Measurements from ENCODE around the gene BMPR1B.

BMPR1B gene

DNA sequence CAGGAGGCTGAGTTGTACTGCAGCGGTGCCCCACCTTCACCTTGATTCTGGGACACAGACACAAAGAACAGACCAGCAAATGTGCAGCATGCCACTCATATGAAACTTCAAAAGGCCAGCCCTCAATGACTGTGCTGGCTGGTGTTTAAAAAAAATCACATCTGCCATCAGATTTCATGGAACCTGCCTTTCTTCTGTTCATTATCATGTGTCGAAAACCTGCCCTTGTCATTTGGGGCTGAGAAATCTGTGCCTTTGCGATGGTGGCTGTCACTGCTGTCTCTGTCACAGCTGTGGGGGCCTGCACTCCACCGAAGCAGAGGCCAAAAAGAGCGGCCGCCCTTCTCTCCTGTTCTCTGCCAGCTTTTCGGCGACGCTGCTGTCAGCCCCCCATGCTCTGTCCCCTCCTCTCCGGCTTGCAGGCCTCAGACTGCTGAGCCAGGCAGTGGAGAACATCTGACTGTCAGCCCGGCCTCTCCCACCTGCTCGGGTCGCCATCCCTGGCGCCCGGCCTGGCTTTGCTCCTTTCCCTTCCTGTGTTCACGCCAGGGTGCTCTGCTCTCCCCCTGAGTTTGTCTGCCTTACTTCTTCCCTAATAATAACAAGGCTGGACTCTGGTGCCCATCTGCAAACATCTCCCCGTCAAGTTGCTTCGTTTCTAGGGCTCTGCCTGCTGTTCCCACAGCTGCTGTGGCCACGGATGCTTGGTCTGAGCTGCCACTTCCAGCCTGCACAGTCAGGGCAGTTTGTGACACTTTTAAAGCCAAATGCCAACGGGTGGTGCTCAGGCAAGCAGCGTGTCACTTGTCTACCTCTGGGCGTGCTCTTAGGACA lies 435.9 kb downstream of the BMPR1B start:
- Histone ChIP-seq H3K4me1 (ENCODE audit: control insufficient read depth in 1 of 2, insufficient read depth in 2 of 2, low read length in 2 of 2) (peaks cover 6 to 8% of the 10 kb centered on the region in 2 experiments), H3K27ac (ENCODE audit: low read depth, low read length) (peak overlapping the region; percentile 36)

GRCh38 chr4:95197353-95197752 lies 439.6 kb downstream of the BMPR1B start:
- Histone ChIP-seq H2BK12ac (ENCODE audit: low read length) (no peak overlapping the region), H3K4me1 (ENCODE audit: control insufficient read depth in 1 of 2, insufficient read depth in 2 of 2, low read length in 2 of 2) (peaks cover 0 to 5% of the 10 kb centered on the region in 2 experiments)

More for the DNA sequence above, 435.9 kb downstream of the BMPR1B start:
- no peak overlapping the region for H3K4me3 ChIP-seq (ENCODE audit: low read depth, low read length)
- no peak overlapping the region for H3K9ac ChIP-seq (ENCODE audit: low read length)
- no peak overlapping the region for H3K23ac ChIP-seq (ENCODE audit: low read length)
- no peak overlapping the region for H2AFZ ChIP-seq (ENCODE audit: insufficient read depth, low read length, poor library complexity)
- no peak overlapping the region for H4K8ac ChIP-seq (ENCODE audit: low read depth, low read length)
- no peaks in the 10 kb centered on the region for H3K79me2 ChIP-seq (ENCODE audit: control insufficient read depth, insufficient read depth, low read length, poor library complexity)
- H3K9me3 ChIP-seq (ENCODE audit: insufficient read depth, low read depth, low read length) = peaks cover 2% of the 10 kb centered on the region
- H3K4ac ChIP-seq (ENCODE audit: low read depth, low read length) = no peak overlapping the region
- H3K36me3 ChIP-seq (ENCODE audit: control insufficient read depth in 1 of 2, insufficient read depth in 2 of 2, low read length in 2 of 2) = peaks cover 10 to 18% of the 10 kb centered on the region in 2 experiments
- H4K12ac ChIP-seq (ENCODE audit: low read depth, low read length) = no peak overlapping the region
- H2BK12ac ChIP-seq (ENCODE audit: low read length) = no peak overlapping the region
- peak overlapping the region; percentile 8 for H3K14ac ChIP-seq (ENCODE audit: low read length)
- no peak for DNase-seq
- no peak overlapping the region for H3K18ac ChIP-seq (ENCODE audit: low read length)
- H3K79me1 ChIP-seq (ENCODE audit: low read length) = peaks cover 8% of the 10 kb centered on the region
- H2BK120ac ChIP-seq (ENCODE audit: insufficient read depth, low read length, poor library complexity) = no peak overlapping the region
- H3K27me3 ChIP-seq (ENCODE audit: insufficient read depth, low read length) = no peaks in the 10 kb centered on the region
- no CpG with 5 or more reads among the region's 22 CpGs for WGBS (ENCODE audit: extremely low coverage, insufficient coverage, insufficient read length)
- H3K4me2 ChIP-seq (ENCODE audit: low read length) = no peak overlapping the region
- no peak overlapping the region for H2AK5ac ChIP-seq (ENCODE audit: low read length)
- H2BK5ac ChIP-seq (ENCODE audit: low read depth, low read length, poor library complexity) = no peak overlapping the region
- H4K91ac ChIP-seq (ENCODE audit: low read depth, low read length) = peak overlapping the region; percentile 33

DNA sequence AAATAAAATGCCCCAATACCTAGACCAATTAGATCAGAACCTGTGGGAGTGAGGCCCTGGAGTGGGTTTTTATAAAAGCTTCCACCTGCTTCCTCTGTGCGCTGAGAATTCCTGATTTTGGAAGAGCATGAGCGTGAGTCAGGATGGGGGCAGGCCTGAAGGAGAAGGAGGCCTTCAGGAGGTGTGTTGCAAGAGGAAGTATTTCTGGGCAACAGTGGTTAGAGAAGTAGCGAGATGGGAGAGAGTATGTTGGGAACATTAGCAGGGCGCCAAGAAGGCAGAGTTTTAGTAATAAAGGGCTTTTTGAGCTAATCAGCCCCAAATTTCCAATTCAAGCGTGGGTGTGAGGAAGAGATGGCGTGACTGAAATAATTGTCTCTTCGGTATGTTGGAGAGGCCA lies 441.2 kb downstream of the BMPR1B start:
- no CpG with 5 or more reads among the region's 7 CpGs for WGBS (ENCODE audit: extremely low coverage, insufficient coverage, insufficient read length)
- Histone ChIP-seq H3K18ac (ENCODE audit: low read length) (no peak overlapping the region), H3K23ac (ENCODE audit: low read length) (no peak overlapping the region), H3K27me3 (ENCODE audit: insufficient read depth, low read length) (no peaks in the 10 kb centered on the region), H4K12ac (ENCODE audit: low read depth, low read length) (no peak overlapping the region), H4K91ac (ENCODE audit: low read depth, low read length) (no peak overlapping the region), H2AK5ac (ENCODE audit: low read length) (no peak overlapping the region), H3K9ac (ENCODE audit: low read length) (no peak overlapping the region), H3K9me3 (ENCODE audit: insufficient read depth, low read depth, low read length) (peaks cover 2% of the 10 kb centered on the region), H3K27ac (ENCODE audit: low read depth, low read length) (no peak overlapping the region), H2BK12ac (ENCODE audit: low read length) (no peak overlapping the region), H3K79me1 (ENCODE audit: low read length) (no peaks in the 10 kb centered on the region), H3K4me2 (ENCODE audit: low read length) (no peak overlapping the region), H3K4me1 (ENCODE audit: control insufficient read depth in 1 of 2, insufficient read depth in 2 of 2, low read length in 2 of 2) (peaks cover 0 to under 1% of the 10 kb centered on the region in 2 experiments), H4K8ac (ENCODE audit: low read depth, low read length) (no peak overlapping the region), H2AFZ (ENCODE audit: insufficient read depth, low read length, poor library complexity) (no peak overlapping the region), H2BK5ac (ENCODE audit: low read depth, low read length, poor library complexity) (no peak overlapping the region), H2BK120ac (ENCODE audit: insufficient read depth, low read length, poor library complexity) (no peak overlapping the region), H3K36me3 (ENCODE audit: control insufficient read depth in 1 of 2, insufficient read depth in 2 of 2, low read length in 2 of 2) (peaks cover 21 to 33% of the 10 kb centered on the region in 2 experiments), H3K14ac (ENCODE audit: low read length) (no peak overlapping the region), H3K4me3 (ENCODE audit: low read depth, low read length) (no peak overlapping the region), H3K79me2 (ENCODE audit: control insufficient read depth, insufficient read depth, low read length, poor library complexity) (no peaks in the 10 kb centered on the region), H3K4ac (ENCODE audit: low read depth, low read length) (no peak overlapping the region)
- DNase-seq = peak in 1 of 2 donors; percentile 40

More at GRCh38 chr4:95197353-95197752, 439.6 kb downstream of the BMPR1B start:
- H4K8ac ChIP-seq (ENCODE audit: low read depth, low read length) = no peak overlapping the region
- H3K79me1 ChIP-seq (ENCODE audit: low read length) = peaks cover 3% of the 10 kb centered on the region
- no peaks in the 10 kb centered on the region for H3K27me3 ChIP-seq (ENCODE audit: insufficient read depth, low read length)
- no peak overlapping the region for H2BK120ac ChIP-seq (ENCODE audit: insufficient read depth, low read length, poor library complexity)
- no peak overlapping the region for H3K4ac ChIP-seq (ENCODE audit: low read depth, low read length)
- no peak overlapping the region for H2BK5ac ChIP-seq (ENCODE audit: low read depth, low read length, poor library complexity)
- no peak overlapping the region for H3K27ac ChIP-seq (ENCODE audit: low read depth, low read length)
- peaks cover 15 to 28% of the 10 kb centered on the region in 2 experiments for H3K36me3 ChIP-seq (ENCODE audit: control insufficient read depth in 1 of 2, insufficient read depth in 2 of 2, low read length in 2 of 2)
- no peak overlapping the region for H2AFZ ChIP-seq (ENCODE audit: insufficient read depth, low read length, poor library complexity)
- H3K14ac ChIP-seq (ENCODE audit: low read length) = no peak overlapping the region
- no peak overlapping the region for H3K4me3 ChIP-seq (ENCODE audit: low read depth, low read length)
- no peak overlapping the region for H3K4me2 ChIP-seq (ENCODE audit: low read length)
- no peaks in the 10 kb centered on the region for H3K79me2 ChIP-seq (ENCODE audit: control insufficient read depth, insufficient read depth, low read length, poor library complexity)
- no peak overlapping the region for H3K9ac ChIP-seq (ENCODE audit: low read length)
- no peak overlapping the region for H3K18ac ChIP-seq (ENCODE audit: low read length)
- no peak overlapping the region for H2AK5ac ChIP-seq (ENCODE audit: low read length)
- H3K9me3 ChIP-seq (ENCODE audit: insufficient read depth, low read depth, low read length) = peaks cover 2% of the 10 kb centered on the region
- no CpG with 5 or more reads among the region's 6 CpGs for WGBS (ENCODE audit: extremely low coverage, insufficient coverage, insufficient read length)
- H3K23ac ChIP-seq (ENCODE audit: low read length) = no peak overlapping the region
- no peak for DNase-seq
- H4K91ac ChIP-seq (ENCODE audit: low read depth, low read length) = no peak overlapping the region
- no peak overlapping the region for H4K12ac ChIP-seq (ENCODE audit: low read depth, low read length)

DNA sequence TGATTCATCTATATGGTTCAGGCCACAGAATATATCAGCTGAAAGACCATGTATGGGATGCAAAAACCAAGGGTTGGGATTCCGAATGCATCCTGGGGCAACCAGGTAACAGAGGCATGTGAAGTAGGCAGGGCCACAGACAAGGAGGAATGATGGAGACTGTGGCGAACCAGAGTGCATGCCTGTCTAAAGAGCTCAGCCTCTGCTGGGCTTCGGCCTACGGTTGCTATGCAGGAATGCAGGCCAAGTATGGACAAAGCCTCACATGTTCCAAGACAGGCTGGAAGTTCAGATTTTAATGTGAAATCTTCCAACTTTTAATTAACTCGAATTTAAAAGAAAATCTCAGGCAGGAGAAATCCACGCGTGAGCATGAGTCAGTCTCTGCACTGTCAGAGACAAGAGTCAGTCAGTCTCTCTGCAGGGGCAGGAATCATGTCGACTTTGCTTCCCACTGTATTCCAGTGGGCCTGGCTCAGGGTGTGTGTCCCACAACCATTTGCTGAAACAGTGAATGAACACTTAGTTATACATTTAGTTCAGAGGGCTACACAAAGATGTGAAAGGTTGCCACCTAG lies 446.6 kb downstream of the BMPR1B start:
- H4K91ac ChIP-seq (ENCODE audit: low read depth, low read length) = peak overlapping the region; percentile 28
- H3K9ac ChIP-seq (ENCODE audit: low read length) = no peak overlapping the region
- H4K12ac ChIP-seq (ENCODE audit: low read depth, low read length) = no peak overlapping the region
- H4K8ac ChIP-seq (ENCODE audit: low read depth, low read length) = no peak overlapping the region
- H3K27ac ChIP-seq (ENCODE audit: low read depth, low read length) = no peak overlapping the region
- H3K4me2 ChIP-seq (ENCODE audit: low read length) = no peak overlapping the region
- H2BK12ac ChIP-seq (ENCODE audit: low read length) = no peak overlapping the region
- H2AFZ ChIP-seq (ENCODE audit: insufficient read depth, low read length, poor library complexity) = no peak overlapping the region
- no CpG with 5 or more reads among the region's 8 CpGs for WGBS (ENCODE audit: extremely low coverage, insufficient coverage, insufficient read length)
- no peak overlapping the region for H2BK5ac ChIP-seq (ENCODE audit: low read depth, low read length, poor library complexity)
- no peak overlapping the region for H3K4me3 ChIP-seq (ENCODE audit: low read depth, low read length)
- H3K4me1 ChIP-seq (ENCODE audit: control insufficient read depth in 1 of 2, insufficient read depth in 2 of 2, low read length in 2 of 2) = peaks cover 0 to 3% of the 10 kb centered on the region in 2 experiments
- no peaks in the 10 kb centered on the region for H3K79me1 ChIP-seq (ENCODE audit: low read length)
- no peak overlapping the region for H3K23ac ChIP-seq (ENCODE audit: low read length)
- H3K9me3 ChIP-seq (ENCODE audit: insufficient read depth, low read depth, low read length) = no peaks in the 10 kb centered on the region
- no peak overlapping the region for H3K18ac ChIP-seq (ENCODE audit: low read length)
- no peaks in the 10 kb centered on the region for H3K79me2 ChIP-seq (ENCODE audit: control insufficient read depth, insufficient read depth, low read length, poor library complexity)
- no peak for DNase-seq
- H3K27me3 ChIP-seq (ENCODE audit: insufficient read depth, low read length) = no peaks in the 10 kb centered on the region
- H3K4ac ChIP-seq (ENCODE audit: low read depth, low read length) = no peak overlapping the region
- no peak overlapping the region for H2AK5ac ChIP-seq (ENCODE audit: low read length)
- peaks cover 23 to 31% of the 10 kb centered on the region in 2 experiments for H3K36me3 ChIP-seq (ENCODE audit: control insufficient read depth in 1 of 2, insufficient read depth in 2 of 2, low read length in 2 of 2)
- no peak overlapping the region for H3K14ac ChIP-seq (ENCODE audit: low read length)
- H2BK120ac ChIP-seq (ENCODE audit: insufficient read depth, low read length, poor library complexity) = no peak overlapping the region

Data from trophoblast cell (in vitro differentiated cells and primary cell).